ENCODE measurements around the gene MSGN1.

- TF ChIP-seq, protein P1, sequence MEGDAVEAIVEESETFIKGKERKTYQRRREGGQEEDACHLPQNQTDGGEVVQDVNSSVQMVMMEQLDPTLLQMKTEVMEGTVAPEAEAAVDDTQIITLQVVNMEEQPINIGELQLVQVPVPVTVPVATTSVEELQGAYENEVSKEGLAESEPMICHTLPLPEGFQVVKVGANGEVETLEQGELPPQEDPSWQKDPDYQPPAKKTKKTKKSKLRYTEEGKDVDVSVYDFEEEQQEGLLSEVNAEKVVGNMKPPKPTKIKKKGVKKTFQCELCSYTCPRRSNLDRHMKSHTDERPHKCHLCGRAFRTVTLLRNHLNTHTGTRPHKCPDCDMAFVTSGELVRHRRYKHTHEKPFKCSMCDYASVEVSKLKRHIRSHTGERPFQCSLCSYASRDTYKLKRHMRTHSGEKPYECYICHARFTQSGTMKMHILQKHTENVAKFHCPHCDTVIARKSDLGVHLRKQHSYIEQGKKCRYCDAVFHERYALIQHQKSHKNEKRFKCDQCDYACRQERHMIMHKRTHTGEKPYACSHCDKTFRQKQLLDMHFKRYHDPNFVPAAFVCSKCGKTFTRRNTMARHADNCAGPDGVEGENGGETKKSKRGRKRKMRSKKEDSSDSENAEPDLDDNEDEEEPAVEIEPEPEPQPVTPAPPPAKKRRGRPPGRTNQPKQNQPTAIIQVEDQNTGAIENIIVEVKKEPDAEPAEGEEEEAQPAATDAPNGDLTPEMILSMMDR (IDR thresholded peaks at IDR 0.05 in 4 of 5, conservative IDR thresholded peaks at IDR 0.05 in 1 of 5) = no peak
- TF ChIP-seq POLR2A (IDR thresholded peaks at IDR 0.05) = no peak
Observed at GRCh38 chr2:17792515-17792914, 23.7 kb upstream of the MSGN1 start.

All from gastrocnemius medialis (tissue), 4 donors.